Fibroblast of the aortic adventitia (primary cell): ENCODE results near the gene TMEM204. TPM values are rescaled to one million over a fixed set of nuclear protein-coding genes. Genes with fewer than 3 reads are reported as not detected.
"Not testable (repeated sequence)": the region's sequence is repeated elsewhere in the genome, so short reads cannot be mapped to it uniquely, and the experiment has no call there.

ENCODE experiments used
- DNase-seq: peaks from one replicate; pipeline ENCODE4 v3.0.0-alpha.2; 2010; ENCODE audit warnings: low read depth
- H3K4me3 ChIP-seq: 2 replicates; pipeline ENCODE4 v1.5.1; 2011; ENCODE audit warnings: low read depth, mild to moderate bottlenecking, control low read depth, low read length, moderate library complexity
- CTCF ChIP-seq: IDR thresholded peaks from 2 replicates; pipeline ENCODE4 v1.5.1; 2011; ENCODE audit warnings: mild to moderate bottlenecking, low read length, control low read depth, inconsistent platforms; ENCODE audit not compliant: insufficient read depth
- total RNA-seq: library from RNA; depleted of rRNA; stranded (reverse); fragments of >200 nt; gene quantifications from 2 replicates; pipeline ENCODE4 v1.2.3, GENCODE V29; 2012; ENCODE audit warnings: low replicate concordance

TMEM204 gene
- total RNA-seq, 1 donor, result 22.1 TPM

- TF ChIP-seq CTCF, result no peak
- no peak overlapping the region for H3K4me3 ChIP-seq
- no peak for DNase-seq
Observed at GRCh38 chr16:1590366-1590765, 56.9 kb downstream of the TMEM204 start.

- no peak overlapping the region for H3K4me3 ChIP-seq
- TF ChIP-seq CTCF, result no peak
- no peak for DNase-seq
Observed at GRCh38 chr16:1590930-1591705, 57.7 kb downstream of the TMEM204 start.

DNA sequence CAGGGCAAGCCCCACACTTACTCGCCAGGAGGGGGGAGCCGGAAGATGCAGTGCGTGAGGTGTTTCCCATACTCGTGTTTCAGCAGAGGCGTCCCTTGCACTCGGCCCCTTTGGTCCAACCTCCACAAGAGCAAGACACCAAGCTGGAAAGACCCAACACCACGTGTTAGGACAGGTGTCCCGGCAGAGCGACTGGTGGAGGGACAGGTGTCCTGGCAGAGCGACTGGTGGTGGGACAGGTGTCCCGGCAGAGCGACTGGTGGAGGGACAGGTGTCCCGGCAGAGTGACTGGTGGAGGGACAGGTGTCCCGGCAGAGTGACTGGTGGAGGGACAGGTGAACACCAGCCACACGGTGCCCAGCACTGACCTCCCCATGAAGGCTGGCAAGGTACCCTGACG is 59.0 kb downstream of the TMEM204 start:
- H3K4me3 ChIP-seq, result no peak overlapping the region
- no peak for DNase-seq
- no peak for TF ChIP-seq CTCF

DNA sequence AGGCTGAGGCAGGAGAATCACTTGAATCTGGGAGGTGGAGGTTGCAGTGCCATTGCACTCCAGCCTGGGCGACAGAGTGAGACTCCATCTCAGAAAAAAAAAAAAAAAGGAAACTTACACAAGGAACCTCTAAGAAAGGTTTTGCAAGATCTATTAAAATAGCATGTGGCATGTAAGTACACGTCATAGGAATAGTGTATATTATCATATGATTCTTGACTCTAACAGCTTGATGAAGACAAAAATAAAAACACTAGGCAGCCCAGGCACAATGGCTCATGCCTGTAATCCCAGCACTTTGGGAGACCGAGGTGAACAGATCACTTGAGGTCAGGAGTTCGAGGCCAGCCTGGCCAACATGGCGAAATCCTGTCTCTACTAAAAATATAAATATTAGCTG is 62.0 kb downstream of the TMEM204 start:
- H3K4me3 ChIP-seq, DNase-seq: not testable (repeated sequence)

DNA sequence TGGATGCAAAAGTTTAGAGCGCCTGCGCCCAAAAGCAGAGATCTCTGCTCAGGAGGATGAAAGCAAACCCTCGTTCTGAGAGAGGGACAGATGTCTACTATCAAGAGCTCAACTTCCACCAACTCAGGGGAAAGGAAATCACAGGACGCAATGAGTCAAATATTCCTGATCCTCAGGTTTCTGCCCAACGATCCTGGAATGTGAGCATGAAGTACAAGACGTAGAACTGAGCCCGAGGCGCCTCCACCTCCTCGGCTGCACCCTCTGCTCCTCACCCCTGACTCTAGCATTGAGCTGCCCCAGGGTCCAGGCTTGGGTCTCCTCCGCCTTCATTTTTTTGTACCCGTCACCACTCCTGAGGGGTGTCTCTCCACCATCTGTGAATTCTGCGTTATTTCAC is 63.0 kb downstream of the TMEM204 start:
- no peak for DNase-seq
- H3K4me3 ChIP-seq, result no peak overlapping the region
- TF ChIP-seq CTCF, result no peak

DNA sequence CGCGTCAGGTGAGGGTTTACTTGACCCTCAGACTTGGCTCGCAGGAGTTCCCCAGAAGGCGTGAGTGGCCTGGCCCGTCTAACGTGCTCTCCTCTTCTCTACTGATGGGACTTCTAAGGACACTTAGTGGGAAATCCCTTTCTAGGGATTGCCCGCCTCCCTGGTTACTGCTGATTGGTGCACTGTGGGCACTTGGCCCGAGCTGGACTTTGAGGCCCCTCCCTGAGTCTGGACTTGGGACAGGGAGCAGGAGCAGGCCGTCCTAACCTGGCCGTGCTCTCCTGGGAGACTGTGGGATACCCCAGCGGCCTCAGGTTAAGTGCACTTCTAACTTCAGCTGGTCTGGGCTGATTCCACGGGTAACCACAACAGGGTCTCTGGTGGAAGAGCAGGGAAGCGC is 63.7 kb downstream of the TMEM204 start:
- no peak for TF ChIP-seq CTCF
- no peak for DNase-seq
- H3K4me3 ChIP-seq, result no peak overlapping the region

GRCh38 chr16:1601031-1601430 is 67.6 kb downstream of the TMEM204 start:
- TF ChIP-seq CTCF, result no peak
- DNase-seq, result no peak
- H3K4me3 ChIP-seq, result no peak overlapping the region
